Measurements from ENCODE around the gene ICA1L.

GRCh38 chr2:202821206-202822160 is 50.1 kb downstream of the ICA1L start:
- no peak for TF ChIP-seq FOXK2 (IDR thresholded peaks at IDR 0.05)
- TF ChIP-seq TCF12 (IDR thresholded peaks at IDR 0.05), result no peak
- TF ChIP-seq TCF12 (CRISPR knock-in tag; IDR thresholded peaks at IDR 0.05), result no peak
- TF ChIP-seq SALL2 (CRISPR knock-in tag; IDR thresholded peaks at IDR 0.05), result no peak
- TF ChIP-seq MXD3 (CRISPR knock-in tag; IDR thresholded peaks at IDR 0.05), result no peak
- no peak for TF ChIP-seq TARDBP (CRISPR knock-in tag; IDR thresholded peaks at IDR 0.05)
- TF ChIP-seq KDM1A (CRISPR knock-in tag; IDR thresholded peaks at IDR 0.05), result no peak
- TF ChIP-seq MEF2D (CRISPR knock-in tag; IDR thresholded peaks at IDR 0.05), result no peak
- TF ChIP-seq KDM5A (IDR thresholded peaks at IDR 0.05; ENCODE audit: borderline replicate concordance, low read length), result no peak
- TF ChIP-seq YY1 (IDR thresholded peaks at IDR 0.05; ENCODE audit: insufficient read depth, insufficient replicate concordance, low read depth, low read length), result no peak
- TF ChIP-seq CTCF (CRISPR knock-in tag; IDR thresholded peaks at IDR 0.05), result no peak
- no peak for TF ChIP-seq ZNF512 (CRISPR knock-in tag; IDR thresholded peaks at IDR 0.05)

Data from HepG2 (cell line).